Fibroblast of the aortic adventitia (primary cell): ENCODE results near the gene ARPC5L. TPM values are rescaled to one million over a fixed set of nuclear protein-coding genes. Genes with fewer than 3 reads are reported as not detected.
A peak's percentile ranks its signal among the peaks of the same experiment; 100 is the strongest.

Experiments
- DNase-seq: peaks from one replicate; pipeline ENCODE4 v3.0.0-alpha.2; 2010; ENCODE audit warnings: low read depth
- H3K4me3 ChIP-seq: 2 replicates; pipeline ENCODE4 v1.5.1; 2011; ENCODE audit warnings: low read depth, mild to moderate bottlenecking, control low read depth, low read length, moderate library complexity
- CTCF ChIP-seq: IDR thresholded peaks from 2 replicates; pipeline ENCODE4 v1.5.1; 2011; ENCODE audit warnings: mild to moderate bottlenecking, low read length, control low read depth, inconsistent platforms; ENCODE audit not compliant: insufficient read depth
- total RNA-seq: library from RNA; depleted of rRNA; stranded (reverse); fragments of >200 nt; gene quantifications from 2 replicates; pipeline ENCODE4 v1.2.3, GENCODE V29; 2012; ENCODE audit warnings: low replicate concordance

Gene ARPC5L
- total RNA-seq, 1 donor, result 19.6 TPM

GRCh38 chr9:124868511-124869465, 6.9 kb downstream of the ARPC5L start:
- H3K4me3 ChIP-seq, result peak overlapping the region; percentile 91
- peak; percentile 59 for DNase-seq
- TF ChIP-seq CTCF, result no peak

- no peak for DNase-seq
- peak overlapping the region; percentile 91 for H3K4me3 ChIP-seq
- no peak for TF ChIP-seq CTCF
Measured at GRCh38 chr9:124869466-124869985, 7.6 kb downstream of the ARPC5L start.

- no peak for DNase-seq
- TF ChIP-seq CTCF, result no peak
- H3K4me3 ChIP-seq, result peak overlapping the region; percentile 91
Measured at GRCh38 chr9:124869986-124870560, 8.1 kb downstream of the ARPC5L start.

- no peak for DNase-seq
- no peak for TF ChIP-seq CTCF
- peak overlapping the region; percentile 91 for H3K4me3 ChIP-seq
Measured at GRCh38 chr9:124870723-124871122, 8.8 kb downstream of the ARPC5L start.

- DNase-seq, result no peak
- no peak for TF ChIP-seq CTCF
- H3K4me3 ChIP-seq, result peak overlapping the region; percentile 91
Measured at GRCh38 chr9:124871156-124871561, 9.2 kb downstream of the ARPC5L start.

- no peak for DNase-seq
- H3K4me3 ChIP-seq, result no peak overlapping the region
- no peak for TF ChIP-seq CTCF
Measured at GRCh38 chr9:124873664-124874063, 11.7 kb downstream of the ARPC5L start.
